ENCODE results near the gene SH3RF1.

DNA sequence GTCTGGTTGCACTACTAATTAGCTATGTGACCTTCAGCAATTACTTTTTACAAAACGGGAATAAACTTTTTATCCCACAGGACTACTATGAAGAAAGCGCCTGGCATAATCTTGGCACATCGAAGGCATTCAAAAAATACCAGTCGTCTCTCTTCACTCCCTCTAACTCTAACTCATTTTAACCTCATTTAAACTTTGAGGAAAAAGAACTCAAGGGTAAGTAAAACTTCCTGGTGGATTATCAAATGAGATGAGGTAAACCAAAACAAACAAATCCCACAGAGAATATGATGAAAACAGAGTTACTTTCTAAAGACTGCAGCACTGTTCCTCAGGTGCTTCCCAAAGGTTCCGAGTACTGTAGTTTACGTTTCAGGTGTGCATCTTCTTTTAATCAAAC lies 66.9 kb downstream of the SH3RF1 start:
- TF ChIP-seq CTCF (IDR thresholded peaks at IDR 0.05; ENCODE audit: low read depth, low read length, missing input control) (no peak), MAX (IDR thresholded peaks at IDR 0.05) (no peak)

Data from liver (tissue), 2 donors.